ENCODE measurements around the gene SIGLEC7.

SIGLEC7 gene

GRCh38 chr19:51181913-51182419 is 39.9 kb downstream of the SIGLEC7 start:
- H3K36me3 ChIP-seq (ENCODE audit: control insufficient read depth, insufficient read depth, low read length), result no peaks in the 10 kb centered on the region
- H3K27me3 ChIP-seq (replicated peaks; ENCODE audit: control insufficient read depth, insufficient read depth, low read length, poor library complexity, severe bottlenecking), result peaks cover 3% of the 10 kb centered on the region
- no peak overlapping the region for H3K27ac ChIP-seq (ENCODE audit: insufficient read depth, low read length, poor library complexity, severe bottlenecking)
- DNase-seq, result no peak
- H3K4me1 ChIP-seq (ENCODE audit: control insufficient read depth, insufficient read depth, low read length, poor library complexity, severe bottlenecking), result no peaks in the 10 kb centered on the region
- H3K9me3 ChIP-seq (ENCODE audit: control insufficient read depth, low read length), result no peaks in the 10 kb centered on the region
- no peak overlapping the region for H3K4me3 ChIP-seq (ENCODE audit: insufficient read depth, low read depth, low read length, poor library complexity, severe bottlenecking)

- H3K4me3 ChIP-seq (ENCODE audit: insufficient read depth, low read depth, low read length, poor library complexity, severe bottlenecking), result no peak overlapping the region
- DNase-seq, result no peak
- no peaks in the 10 kb centered on the region for H3K4me1 ChIP-seq (ENCODE audit: control insufficient read depth, insufficient read depth, low read length, poor library complexity, severe bottlenecking)
- peaks cover 3% of the 10 kb centered on the region for H3K27me3 ChIP-seq (replicated peaks; ENCODE audit: control insufficient read depth, insufficient read depth, low read length, poor library complexity, severe bottlenecking)
- no peak overlapping the region for H3K27ac ChIP-seq (ENCODE audit: insufficient read depth, low read length, poor library complexity, severe bottlenecking)
- H3K36me3 ChIP-seq (ENCODE audit: control insufficient read depth, insufficient read depth, low read length), result no peaks in the 10 kb centered on the region
- H3K9me3 ChIP-seq (ENCODE audit: control insufficient read depth, low read length), result no peaks in the 10 kb centered on the region
Measured at GRCh38 chr19:51183629-51184028, 41.5 kb downstream of the SIGLEC7 start.

- DNase-seq, result no peak
- peaks cover 3% of the 10 kb centered on the region for H3K27me3 ChIP-seq (replicated peaks; ENCODE audit: control insufficient read depth, insufficient read depth, low read length, poor library complexity, severe bottlenecking)
- H3K36me3 ChIP-seq (ENCODE audit: control insufficient read depth, insufficient read depth, low read length), result no peaks in the 10 kb centered on the region
- no peak overlapping the region for H3K27ac ChIP-seq (ENCODE audit: insufficient read depth, low read length, poor library complexity, severe bottlenecking)
- H3K9me3 ChIP-seq (ENCODE audit: control insufficient read depth, low read length), result no peaks in the 10 kb centered on the region
- H3K4me3 ChIP-seq (ENCODE audit: insufficient read depth, low read depth, low read length, poor library complexity, severe bottlenecking), result no peak overlapping the region
- H3K4me1 ChIP-seq (ENCODE audit: control insufficient read depth, insufficient read depth, low read length, poor library complexity, severe bottlenecking), result no peaks in the 10 kb centered on the region
Measured at GRCh38 chr19:51185069-51185867, 43.2 kb downstream of the SIGLEC7 start.

- no peak overlapping the region for H3K27ac ChIP-seq (ENCODE audit: insufficient read depth, low read length, poor library complexity, severe bottlenecking)
- H3K9me3 ChIP-seq (ENCODE audit: control insufficient read depth, low read length), result no peaks in the 10 kb centered on the region
- DNase-seq, result no peak
- no peaks in the 10 kb centered on the region for H3K36me3 ChIP-seq (ENCODE audit: control insufficient read depth, insufficient read depth, low read length)
- H3K4me3 ChIP-seq (ENCODE audit: insufficient read depth, low read depth, low read length, poor library complexity, severe bottlenecking), result no peak overlapping the region
- H3K4me1 ChIP-seq (ENCODE audit: control insufficient read depth, insufficient read depth, low read length, poor library complexity, severe bottlenecking), result no peaks in the 10 kb centered on the region
- peaks cover 3% of the 10 kb centered on the region for H3K27me3 ChIP-seq (replicated peaks; ENCODE audit: control insufficient read depth, insufficient read depth, low read length, poor library complexity, severe bottlenecking)
Measured at GRCh38 chr19:51185868-51186215, 43.7 kb downstream of the SIGLEC7 start.

- no peak overlapping the region for H3K27ac ChIP-seq (ENCODE audit: insufficient read depth, low read length, poor library complexity, severe bottlenecking)
Measured at GRCh38 chr19:51186323-51186722, 44.2 kb downstream of the SIGLEC7 start.

GRCh38 chr19:51187395-51188226 is 45.5 kb downstream of the SIGLEC7 start:
- Histone ChIP-seq H3K27me3 (replicated peaks; ENCODE audit: control insufficient read depth, insufficient read depth, low read length, poor library complexity, severe bottlenecking) (peaks cover 3% of the 10 kb centered on the region), H3K27ac (ENCODE audit: insufficient read depth, low read length, poor library complexity, severe bottlenecking) (no peak overlapping the region), H3K4me1 (ENCODE audit: control insufficient read depth, insufficient read depth, low read length, poor library complexity, severe bottlenecking) (no peaks in the 10 kb centered on the region), H3K4me3 (ENCODE audit: insufficient read depth, low read depth, low read length, poor library complexity, severe bottlenecking) (no peak overlapping the region), H3K36me3 (ENCODE audit: control insufficient read depth, insufficient read depth, low read length) (no peaks in the 10 kb centered on the region), H3K9me3 (ENCODE audit: control insufficient read depth, low read length) (no peaks in the 10 kb centered on the region)
- no peak for DNase-seq

More at GRCh38 chr19:51186323-51186722, 44.2 kb downstream of the SIGLEC7 start:
- Histone ChIP-seq H3K9me3 (ENCODE audit: control insufficient read depth, low read length) (no peaks in the 10 kb centered on the region), H3K4me3 (ENCODE audit: insufficient read depth, low read depth, low read length, poor library complexity, severe bottlenecking) (no peak overlapping the region), H3K27me3 (replicated peaks; ENCODE audit: control insufficient read depth, insufficient read depth, low read length, poor library complexity, severe bottlenecking) (peaks cover 3% of the 10 kb centered on the region), H3K4me1 (ENCODE audit: control insufficient read depth, insufficient read depth, low read length, poor library complexity, severe bottlenecking) (no peaks in the 10 kb centered on the region), H3K36me3 (ENCODE audit: control insufficient read depth, insufficient read depth, low read length) (no peaks in the 10 kb centered on the region)
- DNase-seq, result no peak

GRCh38 chr19:51188227-51188559 is 46.1 kb downstream of the SIGLEC7 start:
- Histone ChIP-seq H3K27ac (ENCODE audit: insufficient read depth, low read length, poor library complexity, severe bottlenecking) (no peak overlapping the region), H3K27me3 (replicated peaks; ENCODE audit: control insufficient read depth, insufficient read depth, low read length, poor library complexity, severe bottlenecking) (peaks cover 3% of the 10 kb centered on the region), H3K4me3 (ENCODE audit: insufficient read depth, low read depth, low read length, poor library complexity, severe bottlenecking) (no peak overlapping the region), H3K4me1 (ENCODE audit: control insufficient read depth, insufficient read depth, low read length, poor library complexity, severe bottlenecking) (no peaks in the 10 kb centered on the region), H3K9me3 (ENCODE audit: control insufficient read depth, low read length) (no peaks in the 10 kb centered on the region), H3K36me3 (ENCODE audit: control insufficient read depth, insufficient read depth, low read length) (no peaks in the 10 kb centered on the region)
- DNase-seq, result no peak

GRCh38 chr19:51192689-51193088 is 50.6 kb downstream of the SIGLEC7 start:
- no peaks in the 10 kb centered on the region for H3K4me1 ChIP-seq (ENCODE audit: control insufficient read depth, insufficient read depth, low read length, poor library complexity, severe bottlenecking)
- H3K27me3 ChIP-seq (replicated peaks; ENCODE audit: control insufficient read depth, insufficient read depth, low read length, poor library complexity, severe bottlenecking), result no peaks in the 10 kb centered on the region
- H3K9me3 ChIP-seq (ENCODE audit: control insufficient read depth, low read length), result no peaks in the 10 kb centered on the region
- H3K4me3 ChIP-seq (ENCODE audit: insufficient read depth, low read depth, low read length, poor library complexity, severe bottlenecking), result no peak overlapping the region
- no peaks in the 10 kb centered on the region for H3K36me3 ChIP-seq (ENCODE audit: control insufficient read depth, insufficient read depth, low read length)
- DNase-seq, result no peak
- no peak overlapping the region for H3K27ac ChIP-seq (ENCODE audit: insufficient read depth, low read length, poor library complexity, severe bottlenecking)

GRCh38 chr19:51194527-51195315 is 52.6 kb downstream of the SIGLEC7 start:
- no peak for DNase-seq
- Histone ChIP-seq H3K27ac (ENCODE audit: insufficient read depth, low read length, poor library complexity, severe bottlenecking) (no peak overlapping the region), H3K9me3 (ENCODE audit: control insufficient read depth, low read length) (no peaks in the 10 kb centered on the region), H3K36me3 (ENCODE audit: control insufficient read depth, insufficient read depth, low read length) (no peaks in the 10 kb centered on the region), H3K4me1 (ENCODE audit: control insufficient read depth, insufficient read depth, low read length, poor library complexity, severe bottlenecking) (no peaks in the 10 kb centered on the region), H3K4me3 (ENCODE audit: insufficient read depth, low read depth, low read length, poor library complexity, severe bottlenecking) (no peak overlapping the region), H3K27me3 (replicated peaks; ENCODE audit: control insufficient read depth, insufficient read depth, low read length, poor library complexity, severe bottlenecking) (no peaks in the 10 kb centered on the region)

- no peaks in the 10 kb centered on the region for H3K9me3 ChIP-seq (ENCODE audit: control insufficient read depth, low read length)
- DNase-seq, result no peak
Measured at GRCh38 chr19:51195316-51195586, 53.1 kb downstream of the SIGLEC7 start.

More at GRCh38 chr19:51195316-51195586, 53.1 kb downstream of the SIGLEC7 start:
- H3K27ac ChIP-seq (ENCODE audit: insufficient read depth, low read length, poor library complexity, severe bottlenecking), result no peak overlapping the region
- H3K27me3 ChIP-seq (replicated peaks; ENCODE audit: control insufficient read depth, insufficient read depth, low read length, poor library complexity, severe bottlenecking), result no peaks in the 10 kb centered on the region
- no peaks in the 10 kb centered on the region for H3K36me3 ChIP-seq (ENCODE audit: control insufficient read depth, insufficient read depth, low read length)
- H3K4me1 ChIP-seq (ENCODE audit: control insufficient read depth, insufficient read depth, low read length, poor library complexity, severe bottlenecking), result no peaks in the 10 kb centered on the region
- no peak overlapping the region for H3K4me3 ChIP-seq (ENCODE audit: insufficient read depth, low read depth, low read length, poor library complexity, severe bottlenecking)

Measured in effector memory CD4-positive, alpha-beta T cell (primary cell).